Immature natural killer cell (primary cell): ENCODE data around the gene KIF3B. TPM values are rescaled to one million over a fixed set of nuclear protein-coding genes. Genes with fewer than 3 reads are reported as not detected.
"Not testable (repeated sequence)": the region's sequence is repeated elsewhere in the genome, so short reads cannot be mapped to it uniquely, and the experiment has no call there.

ENCODE experiments used
- DNase-seq, 3 donors: peaks; one replicate each; pipeline ENCODE4 v3.0.0; 2022; ENCODE audit warnings: mixed read lengths in 1 of 3
- H3K27ac Mint-ChIP-seq, 6 donors: one replicate each; pipeline ENCODE4 v1.8.0; 2020; ENCODE audit warnings: mixed read lengths in 6 of 6, mild to moderate bottlenecking in 5 of 6, inconsistent platforms in 4 of 6, moderate library complexity in 3 of 6
- H3K27me3 Mint-ChIP-seq, 3 donors: one replicate each; pipeline ENCODE4 v1.8.0; 2020 to 2021; ENCODE audit warnings: low read depth in 3 of 3, mild to moderate bottlenecking in 3 of 3, mixed read lengths in 3 of 3, moderate library complexity in 3 of 3, inconsistent platforms in 1 of 3
- H3K36me3 Mint-ChIP-seq, 3 donors: one replicate each; pipeline ENCODE4 v1.8.0; 2020; ENCODE audit warnings: mixed read lengths in 3 of 3, inconsistent platforms in 2 of 3, mild to moderate bottlenecking in 2 of 3
- H3K4me1 Mint-ChIP-seq, 2 donors: one replicate each; pipeline ENCODE4 v1.8.0; 2020; ENCODE audit warnings: inconsistent platforms in 2 of 2, mild to moderate bottlenecking in 2 of 2, mixed read lengths in 2 of 2, moderate library complexity in 1 of 2
- H3K4me3 Mint-ChIP-seq, 5 donors: one replicate each; pipeline ENCODE4 v1.8.0; 2020; ENCODE audit warnings: mild to moderate bottlenecking in 5 of 5, mixed read lengths in 5 of 5, inconsistent platforms in 3 of 5, moderate library complexity in 3 of 5
- H3K9me3 Mint-ChIP-seq, 6 donors: one replicate each; pipeline ENCODE4 v1.8.0; 2020; ENCODE audit warnings: mild to moderate bottlenecking in 6 of 6, mixed read lengths in 6 of 6, inconsistent platforms in 4 of 6, moderate library complexity in 3 of 6
- polyA plus RNA-seq, 3 donors: library from polyadenylated mRNA; unstranded; fragments of 300-500 nt; fragmentation: Illumina TruSeq; gene quantifications; one replicate each; pipeline ENCODE4 v1.2.3, GENCODE V29; 2021

The KIF3B gene
- polyA plus RNA-seq, 3 donors from 2014 or later = 1.1 to 3.2 (median 1.4) TPM

DNA sequence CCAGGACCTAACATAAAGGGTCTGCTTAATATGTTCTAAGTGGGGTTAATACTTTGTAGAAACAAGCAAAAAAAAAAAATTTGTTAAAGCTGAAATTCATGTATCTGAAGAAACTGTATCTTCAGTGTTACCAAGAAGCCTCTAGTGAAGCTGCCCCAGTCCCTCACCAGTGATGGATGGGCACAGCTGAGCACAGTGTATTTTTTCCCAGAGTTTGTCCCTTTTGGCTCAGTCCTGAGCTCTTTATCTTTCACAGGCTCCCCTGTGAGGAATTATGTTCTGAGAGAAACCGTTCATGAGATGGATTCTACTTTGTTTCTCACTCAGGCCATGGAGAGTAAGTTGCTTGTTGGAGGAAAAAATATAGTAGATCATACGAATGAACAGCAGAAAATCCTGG is 38.4 kb downstream of the KIF3B start:
- H3K4me3 Mint-ChIP-seq = no peak overlapping the region
- no peaks in the 10 kb centered on the region for H3K9me3 Mint-ChIP-seq
- DNase-seq = no peak
- H3K27ac Mint-ChIP-seq = peak overlapping the region in 1 of 6 donors; percentile 26
- H3K36me3 Mint-ChIP-seq = peaks cover 22 to 32% (median 29%) of the 10 kb centered on the region in 3 donors
- H3K4me1 Mint-ChIP-seq = peaks cover 0 to 6% of the 10 kb centered on the region in 2 donors
- H3K27me3 Mint-ChIP-seq = no peaks in the 10 kb centered on the region

DNA sequence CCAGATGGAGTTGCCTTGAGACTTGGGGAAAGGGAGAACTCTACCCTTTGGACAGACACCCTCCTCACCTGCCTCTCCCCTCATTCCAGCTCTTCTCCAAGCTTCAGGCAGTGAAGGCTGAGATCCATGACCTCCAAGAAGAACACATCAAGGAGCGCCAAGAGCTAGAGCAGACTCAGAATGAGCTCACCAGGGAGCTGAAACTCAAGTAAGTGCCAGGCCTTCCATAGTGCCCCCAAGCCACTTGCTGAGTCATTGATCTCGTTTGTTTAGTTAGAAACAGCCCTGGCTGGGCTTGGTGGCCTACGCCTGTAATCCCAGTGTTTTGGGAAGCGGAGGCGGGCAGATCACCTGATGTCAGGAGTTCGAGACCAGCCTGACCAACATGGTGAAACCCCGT is 39.2 kb downstream of the KIF3B start:
- Mint-ChIP-seq H3K36me3 (peaks cover 22 to 29% (median 29%) of the 10 kb centered on the region in 3 donors), H3K9me3 (no peaks in the 10 kb centered on the region), H3K4me1 (peaks cover 0 to 6% of the 10 kb centered on the region in 2 donors), H3K27ac (peak overlapping the region in 1 of 6 donors; percentile 26), H3K4me3 (no peak overlapping the region), H3K27me3 (no peaks in the 10 kb centered on the region)
- DNase-seq = no peak

- peak overlapping the region in 5 of 6 donors; percentile 23 to 64 (median 55) for H3K27ac Mint-ChIP-seq
- no peak overlapping the region for H3K4me3 Mint-ChIP-seq
- DNase-seq = no peak
- no peaks in the 10 kb centered on the region for H3K27me3 Mint-ChIP-seq
- H3K9me3 Mint-ChIP-seq = no peaks in the 10 kb centered on the region
- H3K36me3 Mint-ChIP-seq = peaks cover 15 to 21% (median 19%) of the 10 kb centered on the region in 3 donors
- no peaks in the 10 kb centered on the region for H3K4me1 Mint-ChIP-seq
These were observed 41.6 kb downstream of the KIF3B start for GRCh38 chr20:32319100-32319499.

GRCh38 chr20:32320305-32320704 is 42.9 kb downstream of the KIF3B start:
- Mint-ChIP-seq H3K4me1 (no peaks in the 10 kb centered on the region), H3K36me3 (peaks cover 15 to 19% (median 18%) of the 10 kb centered on the region in 3 donors), H3K27me3 (no peaks in the 10 kb centered on the region), H3K27ac (peak overlapping the region in 3 of 6 donors; percentile 46 to 66 (median 51)), H3K4me3 (no peak overlapping the region), H3K9me3 (no peaks in the 10 kb centered on the region)
- DNase-seq = no peak

GRCh38 chr20:32321390-32321789 is 43.9 kb downstream of the KIF3B start:
- Mint-ChIP-seq H3K27ac (peak overlapping the region in 1 of 6 donors; percentile 34), H3K4me1 (no peaks in the 10 kb centered on the region), H3K4me3 (no peak overlapping the region), H3K9me3 (no peaks in the 10 kb centered on the region), H3K27me3 (peaks cover 0 to 2% (median 0%) of the 10 kb centered on the region in 3 donors), H3K36me3 (peaks cover 10 to 14% (median 12%) of the 10 kb centered on the region in 3 donors)
- DNase-seq = no peak

DNA sequence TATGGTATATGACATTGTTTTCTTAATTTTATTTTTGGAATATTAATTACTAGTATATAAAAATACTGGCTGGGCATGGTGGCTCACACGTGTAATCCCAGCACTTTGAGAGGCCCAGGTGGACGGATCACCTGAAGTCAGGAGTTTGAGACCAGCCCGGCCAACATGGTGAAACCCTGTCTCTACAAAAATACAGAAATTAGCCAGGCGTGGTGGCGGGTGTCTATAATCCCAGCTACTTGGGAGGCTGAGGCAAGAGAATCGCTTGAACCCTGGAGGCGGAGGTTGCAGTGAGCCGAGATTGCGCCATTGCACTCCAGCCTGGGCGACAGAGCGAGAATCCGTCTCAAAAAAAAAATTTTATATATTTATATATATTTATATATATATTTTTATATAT is 44.8 kb downstream of the KIF3B start:
- H3K27me3 Mint-ChIP-seq, H3K4me3 Mint-ChIP-seq, H3K4me1 Mint-ChIP-seq, DNase-seq, H3K27ac Mint-ChIP-seq, H3K9me3 Mint-ChIP-seq: not testable (repeated sequence)
- H3K36me3 Mint-ChIP-seq = peaks cover 12 to 16% (median 13%) of the 10 kb centered on the region in 3 donors

- H3K27me3 Mint-ChIP-seq, H3K4me1 Mint-ChIP-seq, H3K9me3 Mint-ChIP-seq, DNase-seq, H3K27ac Mint-ChIP-seq, H3K4me3 Mint-ChIP-seq: not testable (repeated sequence)
- H3K36me3 Mint-ChIP-seq = peaks cover 11 to 13% (median 12%) of the 10 kb centered on the region in 3 donors
These were observed 46.3 kb downstream of the KIF3B start for GRCh38 chr20:32323761-32324160.

- Mint-ChIP-seq H3K4me3 (no peak overlapping the region), H3K27ac (peak overlapping the region in 3 of 6 donors; percentile 28 to 51 (median 30)), H3K27me3 (peaks cover 0 to 4% (median 0%) of the 10 kb centered on the region in 3 donors), H3K4me1 (no peaks in the 10 kb centered on the region), H3K36me3 (peaks cover 16 to 25% (median 17%) of the 10 kb centered on the region in 3 donors), H3K9me3 (no peaks in the 10 kb centered on the region)
- DNase-seq = no peak
These were observed 48.5 kb downstream of the KIF3B start for GRCh38 chr20:32325706-32326503.

GRCh38 chr20:32326504-32326845 is 49.0 kb downstream of the KIF3B start:
- Mint-ChIP-seq H3K4me1 (no peaks in the 10 kb centered on the region), H3K9me3 (no peaks in the 10 kb centered on the region), H3K4me3 (no peak overlapping the region), H3K27ac (peak overlapping the region in 3 of 6 donors; percentile 15 to 51 (median 30)), H3K36me3 (peaks cover 16 to 26% (median 18%) of the 10 kb centered on the region in 3 donors), H3K27me3 (peaks cover 0 to 4% (median 0%) of the 10 kb centered on the region in 3 donors)
- no peak for DNase-seq

GRCh38 chr20:32327087-32327681 is 49.7 kb downstream of the KIF3B start:
- peak overlapping the region in 1 of 6 donors; percentile 15 for H3K27ac Mint-ChIP-seq
- peaks cover 22 to 33% (median 25%) of the 10 kb centered on the region in 3 donors for H3K36me3 Mint-ChIP-seq
- no peak for DNase-seq
- no peaks in the 10 kb centered on the region for H3K9me3 Mint-ChIP-seq
- no peaks in the 10 kb centered on the region for H3K4me1 Mint-ChIP-seq
- H3K4me3 Mint-ChIP-seq = no peak overlapping the region
- H3K27me3 Mint-ChIP-seq = peaks cover 0 to 4% (median 0%) of the 10 kb centered on the region in 3 donors

- Mint-ChIP-seq H3K4me1 (peaks cover 5 to 14% of the 10 kb centered on the region in 2 donors), H3K27ac (no peak overlapping the region)
These were observed 52.5 kb downstream of the KIF3B start for GRCh38 chr20:32329817-32330554.

GRCh38 chr20:32330555-32330897 is 53.1 kb downstream of the KIF3B start:
- Mint-ChIP-seq H3K4me1 (peaks cover 5 to 14% of the 10 kb centered on the region in 2 donors), H3K9me3 (no peaks in the 10 kb centered on the region), H3K27me3 (peaks cover 0 to 4% (median 0%) of the 10 kb centered on the region in 3 donors), H3K27ac (no peak overlapping the region), H3K36me3 (peaks cover 22 to 45% (median 29%) of the 10 kb centered on the region in 3 donors), H3K4me3 (no peak overlapping the region)
- DNase-seq = no peak

More at GRCh38 chr20:32329817-32330554, 52.5 kb downstream of the KIF3B start:
- Mint-ChIP-seq H3K36me3 (peaks cover 22 to 45% (median 29%) of the 10 kb centered on the region in 3 donors), H3K27me3 (peaks cover 0 to 4% (median 0%) of the 10 kb centered on the region in 3 donors), H3K4me3 (no peak overlapping the region), H3K9me3 (no peaks in the 10 kb centered on the region)
- no peak for DNase-seq

DNA sequence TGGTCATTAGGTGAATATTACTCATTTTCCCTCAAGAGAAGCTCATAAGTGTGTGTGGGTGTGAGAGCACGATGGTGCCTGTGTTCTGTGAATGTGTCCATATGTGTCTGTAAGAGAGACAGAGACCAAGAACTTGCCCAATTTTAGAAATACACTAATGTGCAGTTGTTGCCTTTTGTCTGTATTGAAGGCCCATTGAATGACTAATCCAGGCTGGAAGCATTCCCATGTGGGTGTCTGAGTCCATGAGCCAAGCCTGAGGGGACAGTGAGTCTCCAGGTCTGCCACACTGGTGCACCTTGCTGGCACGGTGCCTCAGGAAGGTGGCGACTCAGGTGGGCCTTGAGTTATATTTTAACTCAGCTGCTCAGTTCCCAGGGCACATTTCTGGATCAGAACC is 55.2 kb downstream of the KIF3B start:
- peaks cover 11 to 36% (median 18%) of the 10 kb centered on the region in 3 donors for H3K36me3 Mint-ChIP-seq
- H3K27me3 Mint-ChIP-seq = peaks cover 0 to 1% (median 0%) of the 10 kb centered on the region in 3 donors
- peak overlapping the region in 2 of 6 donors; percentile 85 to 95 for H3K27ac Mint-ChIP-seq
- DNase-seq = no peak
- peaks cover 5 to 14% of the 10 kb centered on the region in 2 donors for H3K4me1 Mint-ChIP-seq
- no peak overlapping the region for H3K4me3 Mint-ChIP-seq
- H3K9me3 Mint-ChIP-seq = no peaks in the 10 kb centered on the region
